Liver (tissue), 9 donors: ENCODE data around the gene SCGB2B2. TPM values are rescaled to one million over a fixed set of nuclear protein-coding genes. Genes with fewer than 3 reads are reported as not detected.
"Not testable (repeated sequence)": the region's sequence is repeated elsewhere in the genome, so short reads cannot be mapped to it uniquely, and the experiment has no call there.

Experiments
- DNase-seq: peaks from one replicate; pipeline ENCODE4 v3.0.0-alpha.2; 2017; ENCODE audit warnings: low spot score
- H3K27ac ChIP-seq, 2 donors: one replicate each; pipeline ENCODE4 v1.7.0; 2013; ENCODE audit warnings: inconsistent platforms in 2 of 2, low read length in 2 of 2, control low read depth in 1 of 2, low read depth in 1 of 2, mild to moderate bottlenecking in 1 of 2
- H3K27me3 ChIP-seq, 4 donors: one replicate each; pipeline versions ENCODE4 v1.6.1 to v1.7.0; 2013; ENCODE audit warnings: low read length in 3 of 4, inconsistent platforms in 1 of 4, mild to moderate bottlenecking in 1 of 4, moderate library complexity in 1 of 4; ENCODE audit not compliant: control insufficient read depth in 4 of 4, insufficient read depth in 4 of 4
- H3K36me3 ChIP-seq, 4 donors: one replicate each; pipeline versions ENCODE4 v1.6.1 to v1.7.0; 2013; ENCODE audit warnings: low read length in 3 of 4, mild to moderate bottlenecking in 3 of 4, low read depth in 1 of 4, moderate library complexity in 1 of 4; ENCODE audit not compliant: control insufficient read depth in 4 of 4, insufficient read depth in 3 of 4
- H3K4me1 ChIP-seq, 4 donors: one replicate each; pipeline versions ENCODE4 v1.6.1 to v1.7.0; 2013; ENCODE audit warnings: low read length in 3 of 4, mild to moderate bottlenecking in 3 of 4, moderate library complexity in 1 of 4; ENCODE audit not compliant: control insufficient read depth in 4 of 4, insufficient read depth in 4 of 4
- H3K4me3 ChIP-seq, 3 donors: one replicate each; pipeline versions ENCODE4 v1.6.1 to v1.7.0; 2013; ENCODE audit warnings: low read length in 3 of 3, control low read depth in 1 of 3, low read depth in 1 of 3, mild to moderate bottlenecking in 1 of 3
- H3K9ac ChIP-seq, 2 donors: one replicate each; pipeline ENCODE4 v1.7.0; 2013; ENCODE audit warnings: low read length in 2 of 2, mild to moderate bottlenecking in 2 of 2, moderate library complexity in 2 of 2, control low read depth in 1 of 2, low read depth in 1 of 2
- H3K9me3 ChIP-seq, 4 donors: one replicate each; pipeline versions ENCODE4 v1.6.1 to v1.7.0; 2013; ENCODE audit warnings: low read length in 3 of 4; ENCODE audit not compliant: control insufficient read depth in 4 of 4
- ATF3 ChIP-seq: IDR thresholded peaks from 2 replicates; pipeline ENCODE4 v1.6.1; 2016; ENCODE audit warnings: antibody characterized with exemption
- CTCF ChIP-seq: fragments of 150-350 bp; IDR thresholded peaks from 2 replicates; pipeline ENCODE4 v1.5.1; 2017; ENCODE audit warnings: improper control_type of control experiment, low read depth, low read length; ENCODE audit not compliant: missing input control
- EGR1 ChIP-seq, 2 donors: IDR thresholded peaks; 2 replicates each; pipeline ENCODE4 v1.6.1; 2016 to 2018; ENCODE audit warnings: antibody characterized with exemption in 2 of 2, low read depth in 2 of 2
- FOXA2 ChIP-seq: IDR thresholded peaks from 2 replicates; pipeline ENCODE4 v1.6.1; 2016; ENCODE audit warnings: antibody characterized with exemption
- GABPA ChIP-seq, 2 donors: IDR thresholded peaks in 1 of 2; conservative IDR thresholded peaks in 1 of 2; 2 replicates each; pipeline ENCODE4 v1.6.1; 2016; ENCODE audit warnings: antibody characterized with exemption in 2 of 2, mild to moderate bottlenecking in 1 of 2, moderate library complexity in 1 of 2
- HNF4A ChIP-seq, 2 donors: conservative IDR thresholded peaks; 2 replicates each; pipeline ENCODE4 v1.6.1; 2016; ENCODE audit warnings: antibody characterized with exemption in 2 of 2, mild to moderate bottlenecking in 2 of 2
- HNF4G ChIP-seq: IDR thresholded peaks from 2 replicates; pipeline ENCODE4 v1.6.1; 2016; ENCODE audit warnings: antibody characterized with exemption
- NR2F2 ChIP-seq: IDR thresholded peaks from 2 replicates; pipeline ENCODE4 v1.6.1; 2016; ENCODE audit warnings: antibody characterized with exemption
- REST ChIP-seq: IDR thresholded peaks from 2 replicates; pipeline ENCODE4 v1.6.1; 2016; ENCODE audit warnings: antibody characterized with exemption, mild to moderate bottlenecking
- RXRA ChIP-seq, 2 donors: IDR thresholded peaks; 2 replicates each; pipeline ENCODE4 v1.6.1; 2017 to 2018; ENCODE audit warnings: antibody characterized with exemption in 2 of 2, mild to moderate bottlenecking in 1 of 2
- TAF1 ChIP-seq: conservative IDR thresholded peaks from 2 replicates; pipeline ENCODE4 v1.6.1; 2016; ENCODE audit warnings: antibody characterized with exemption, mild to moderate bottlenecking
- YY1 ChIP-seq: IDR thresholded peaks from 2 replicates; pipeline ENCODE4 v1.6.1; 2016; ENCODE audit warnings: antibody characterized with exemption, mild to moderate bottlenecking
- WGBS: extraction: QIAGEN DNeasy Blood & Tissue Kit; methylation state at CpG from one replicate; pipeline ENCODE4 v1.1.7; 2013; 5-methylcytosine and 5-hydroxymethylcytosine counted together
- polyA plus RNA-seq, 2 donors: library from polyadenylated mRNA; stranded (reverse) in 1 of 2; unstranded in 1 of 2; fragments of 200-250 nt in 1 of 2; fragments of >200 nt in 1 of 2; fragmentation: Nextera tagmentation in 1 of 2; extraction: Ambion mirVana in 1 of 2; gene quantifications; one replicate each; pipeline versions ENCODE4 v1.2.1 to v1.2.3, GENCODE V29; 2013 to 2015
- total RNA-seq, 2 donors: library from RNA; depleted of rRNA; stranded (reverse); fragments of >200 nt; gene quantifications; one replicate each; pipeline ENCODE4 v1.2.3, GENCODE V29; 2014
- TF ChIP-seq, protein P1 (sequence below): IDR thresholded peaks from 2 replicates; pipeline ENCODE4 v1.6.1; 2016; ENCODE audit warnings: antibody characterized with exemption
- donor health status: healthy.
- donor health status: healthy.
- donor health status: healthy.
- donor health status: healthy.
- donor health status: healthy.

Gene SCGB2B2
- total and polyA plus RNA-seq, 4 donors: 0.09 to 0.50 (median 0.25) TPM; not detected in 1

DNA sequence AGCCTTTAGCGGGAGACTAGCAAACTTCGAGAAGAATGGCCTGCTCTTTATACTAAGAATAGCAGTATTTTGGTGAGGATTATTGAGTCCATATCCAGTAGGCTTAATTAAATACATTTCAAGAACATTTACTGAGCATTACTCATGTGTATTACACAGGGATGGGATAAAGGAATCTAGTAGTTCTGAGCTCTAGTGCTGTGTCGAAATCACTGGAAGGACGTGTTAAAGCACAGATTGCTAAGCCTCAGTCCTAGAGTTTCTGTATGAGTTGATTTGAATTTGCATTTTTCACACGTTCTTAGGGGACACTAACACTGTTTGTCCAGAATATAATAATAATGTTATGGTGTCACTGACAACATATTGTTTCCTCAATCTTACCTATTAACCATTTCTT, 9.5 kb upstream of the SCGB2B2 start:
- peaks cover 18 to 52% (median 28%) of the 10 kb centered on the region in 4 donors for H3K9me3 ChIP-seq

DNA sequence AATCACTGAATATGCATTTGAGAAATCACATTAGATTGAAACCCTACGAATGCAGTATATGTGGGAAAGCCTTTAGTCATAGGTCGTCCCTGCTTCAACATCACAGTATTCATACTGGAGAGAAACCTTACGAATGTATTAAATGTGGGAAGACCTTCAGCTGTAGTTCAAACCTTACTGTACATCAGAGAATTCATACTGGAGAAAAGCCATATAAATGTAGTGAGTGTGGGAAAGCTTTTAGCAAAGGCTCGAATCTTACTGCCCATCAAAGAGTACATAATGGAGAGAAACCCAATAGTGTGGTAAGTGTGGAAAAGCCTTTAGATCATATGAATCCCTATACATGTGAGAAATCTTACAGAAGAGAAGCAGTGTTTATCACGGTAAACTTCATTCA, 8.3 kb upstream of the SCGB2B2 start:
- H3K27me3 ChIP-seq, H3K9ac ChIP-seq, H3K27ac ChIP-seq, H3K4me1 ChIP-seq, DNase-seq: not testable (repeated sequence)
- H3K36me3 ChIP-seq: peaks cover 5 to 45% (median 44%) of the 10 kb centered on the region in 4 donors
- peaks cover 19 to 59% (median 31%) of the 10 kb centered on the region in 4 donors for H3K9me3 ChIP-seq
- 89% methylated on average over 5 of the region's 5 CpGs for WGBS
- H3K4me3 ChIP-seq: peak overlapping the region in 2 of 3 donors; percentile 5 to 20

More for the DNA sequence above, 9.5 kb upstream of the SCGB2B2 start:
- no peak for DNase-seq
- no peaks in the 10 kb centered on the region for H3K27me3 ChIP-seq
- peaks cover 5 to 34% (median 33%) of the 10 kb centered on the region in 4 donors for H3K36me3 ChIP-seq
- no peak overlapping the region for H3K9ac ChIP-seq
- H3K4me3 ChIP-seq: no peak overlapping the region
- 92% methylated on average over 5 of the region's 5 CpGs for WGBS
- no peaks in the 10 kb centered on the region for H3K4me1 ChIP-seq
- no peak overlapping the region for H3K27ac ChIP-seq
- TF ChIP-seq ATF3: no peak
- no peak for TF ChIP-seq HNF4G
- TF ChIP-seq REST: no peak
- TF ChIP-seq HNF4A (conservative IDR thresholded peaks at IDR 0.05): no peak
- no peak for TF ChIP-seq FOXA2
- TF ChIP-seq TAF1: no peak
- no peak for TF ChIP-seq GABPA (IDR thresholded peaks at IDR 0.05 in 1 of 2, conservative IDR thresholded peaks at IDR 0.05 in 1 of 2)
- no peak for TF ChIP-seq NR2F2
- no peak for TF ChIP-seq RXRA (IDR thresholded peaks at IDR 0.05)
- no peak for TF ChIP-seq YY1
- TF ChIP-seq, protein P1, sequence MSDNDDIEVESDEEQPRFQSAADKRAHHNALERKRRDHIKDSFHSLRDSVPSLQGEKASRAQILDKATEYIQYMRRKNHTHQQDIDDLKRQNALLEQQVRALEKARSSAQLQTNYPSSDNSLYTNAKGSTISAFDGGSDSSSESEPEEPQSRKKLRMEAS: no peak
- TF ChIP-seq EGR1 (IDR thresholded peaks at IDR 0.05; ENCODE audit: low read depth in 2 of 2): no peak
- no peak for TF ChIP-seq CTCF

GRCh38 chr19:34681478-34681877, 4.5 kb upstream of the SCGB2B2 start:
- Histone ChIP-seq H3K27me3 (no peaks in the 10 kb centered on the region), H3K4me1 (peaks cover 0 to 12% (median 8%) of the 10 kb centered on the region in 4 donors), H3K36me3 (peaks cover 5 to 59% (median 58%) of the 10 kb centered on the region in 4 donors), H3K4me3 (peak overlapping the region in 2 of 3 donors; percentile 28 to 40), H3K27ac (no peak overlapping the region), H3K9ac (no peak overlapping the region), H3K9me3 (peaks cover 13 to 59% (median 30%) of the 10 kb centered on the region in 4 donors)
- TF ChIP-seq HNF4A (conservative IDR thresholded peaks at IDR 0.05) (no peak), YY1 (no peak), HNF4G (no peak), NR2F2 (no peak), RXRA (IDR thresholded peaks at IDR 0.05) (no peak)
- TF ChIP-seq, protein P1: no peak
- 98% methylated on average over 9 of the region's 9 CpGs for WGBS
- no peak for DNase-seq
